Measurements from ENCODE around the gene GPC6.
"Not testable (repeated sequence)": the region's sequence is repeated elsewhere in the genome, so short reads cannot be mapped to it uniquely, and the experiment has no call there.

GPC6 gene

GRCh38 chr13:93450761-93451160, 224.2 kb downstream of the GPC6 start:
- DNase-seq: no peak

DNA sequence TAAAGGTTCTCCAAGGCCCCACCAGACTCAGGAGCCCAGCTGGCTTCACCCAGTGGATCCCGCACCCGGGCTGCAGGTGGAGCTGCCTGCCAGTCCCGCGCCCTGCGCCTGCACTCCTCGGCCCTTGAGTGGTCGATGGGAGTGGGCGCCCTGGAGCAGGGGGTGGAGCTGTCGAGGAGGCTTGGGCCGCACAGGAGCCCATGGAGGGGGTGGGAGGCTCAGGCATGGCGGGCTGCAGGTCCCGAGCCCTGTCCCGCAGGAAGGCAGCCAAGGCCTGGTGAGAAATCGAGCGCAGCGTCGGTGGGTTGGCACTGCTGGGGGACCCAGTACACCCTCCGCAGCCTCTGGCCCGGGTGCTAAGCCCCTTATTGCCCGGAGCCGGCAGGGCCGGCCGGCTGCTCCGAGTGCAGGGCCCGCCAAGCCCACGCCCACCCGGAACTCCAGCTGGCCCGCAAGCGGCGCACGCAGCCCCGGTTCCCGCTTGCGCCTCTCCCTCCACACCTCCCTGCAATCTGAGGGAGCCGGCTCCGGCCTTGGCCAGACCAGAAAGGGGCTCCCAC, 228.1 kb downstream of the GPC6 start:
- not testable (repeated sequence) for DNase-seq

GRCh38 chr13:93455861-93456260, 229.3 kb downstream of the GPC6 start:
- no peak for DNase-seq

- DNase-seq: no peak
Measured at GRCh38 chr13:93460005-93460404, 233.4 kb downstream of the GPC6 start.

- DNase-seq: no peak
Measured at GRCh38 chr13:93462151-93462550, 235.5 kb downstream of the GPC6 start.

DNA sequence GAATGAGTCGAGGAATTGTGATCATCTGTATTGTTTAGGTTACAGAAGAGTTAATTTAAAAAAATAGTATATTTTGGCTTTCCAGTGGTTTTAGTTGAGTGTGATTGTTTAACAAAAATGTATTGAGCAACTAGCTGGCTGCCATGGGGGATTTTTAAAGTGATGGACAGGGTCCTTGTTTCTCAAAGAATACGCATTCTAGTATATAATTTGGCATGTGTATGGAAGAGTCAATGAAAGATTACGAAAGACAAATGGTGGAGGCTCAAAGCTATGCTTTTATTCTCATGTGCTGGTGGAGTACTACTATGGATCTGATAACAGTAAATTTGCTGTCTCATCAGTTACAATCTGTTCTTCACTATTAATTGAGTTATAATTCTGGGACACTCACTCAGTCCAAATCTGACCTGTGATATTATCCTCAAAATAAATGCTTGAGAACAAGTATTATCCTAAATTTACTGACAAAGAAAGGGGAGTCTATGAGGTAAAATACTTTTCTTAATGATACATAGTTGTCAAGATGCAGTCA, 240.0 kb downstream of the GPC6 start:
- DNase-seq: no peak

DNA sequence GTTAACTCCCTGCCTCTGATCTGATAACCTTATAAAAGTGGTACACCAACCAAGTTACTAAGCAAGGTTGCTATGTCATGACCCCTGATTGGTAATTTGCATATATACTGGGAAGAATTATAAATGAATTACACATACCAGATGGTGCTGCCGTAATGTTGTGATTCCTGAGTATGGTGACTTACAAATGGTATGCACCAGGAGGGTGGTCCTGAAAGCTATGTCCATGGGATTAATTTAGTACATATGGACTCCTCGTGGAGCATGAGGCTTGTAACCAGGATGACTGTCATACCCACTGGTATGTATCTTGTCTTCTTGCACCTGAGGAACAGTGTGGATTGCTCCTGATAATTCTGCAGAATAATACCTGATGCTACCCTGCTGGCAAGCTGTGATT, 240.6 kb downstream of the GPC6 start:
- no peak for DNase-seq

- no peak for DNase-seq
Measured at GRCh38 chr13:93468433-93468832, 241.8 kb downstream of the GPC6 start.

DNA sequence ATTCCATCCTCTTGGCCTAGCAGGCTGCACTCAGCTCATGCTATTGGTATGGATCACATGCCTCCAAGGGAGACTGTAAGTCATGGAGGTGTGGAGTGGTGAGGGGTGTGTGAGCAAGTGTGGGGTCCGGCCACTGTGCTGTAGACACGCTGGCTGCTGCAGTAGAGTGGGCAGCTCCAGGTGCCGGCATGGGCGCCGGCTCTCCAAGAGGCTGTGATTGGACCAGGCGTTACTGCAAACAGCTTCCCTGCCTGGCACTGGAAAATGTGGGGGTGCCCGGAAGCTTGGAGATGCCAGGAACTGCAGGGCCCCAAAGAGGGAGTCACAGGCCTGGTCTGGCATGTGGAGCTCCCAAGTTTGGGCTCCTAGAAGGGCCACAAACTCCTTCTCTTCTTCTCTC, 245.7 kb downstream of the GPC6 start:
- DNase-seq: no peak

DNA sequence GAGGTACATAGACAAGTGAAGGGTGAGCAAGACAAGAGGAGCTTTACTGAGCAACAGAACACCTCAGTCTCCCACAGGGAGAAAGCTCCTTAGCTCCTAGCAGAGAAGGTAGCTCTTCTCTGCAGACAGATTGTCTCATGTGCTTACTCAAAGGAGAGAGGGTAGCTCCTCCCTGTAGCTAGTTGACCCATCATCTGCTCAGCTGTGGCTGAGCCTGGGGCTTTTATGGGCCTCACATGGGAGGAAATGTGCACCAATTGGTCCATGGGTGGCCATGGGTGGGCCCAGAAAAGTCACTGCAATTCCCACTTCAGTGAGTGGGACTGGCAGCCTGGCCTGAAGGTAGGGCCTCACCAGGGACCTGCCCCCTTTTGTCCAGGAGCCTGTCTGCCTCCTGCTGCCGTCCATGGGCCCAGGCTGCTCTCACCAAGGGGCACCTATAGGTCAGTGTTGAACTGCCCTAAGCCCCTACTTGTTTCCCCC, 246.2 kb downstream of the GPC6 start:
- no peak for DNase-seq

DNA sequence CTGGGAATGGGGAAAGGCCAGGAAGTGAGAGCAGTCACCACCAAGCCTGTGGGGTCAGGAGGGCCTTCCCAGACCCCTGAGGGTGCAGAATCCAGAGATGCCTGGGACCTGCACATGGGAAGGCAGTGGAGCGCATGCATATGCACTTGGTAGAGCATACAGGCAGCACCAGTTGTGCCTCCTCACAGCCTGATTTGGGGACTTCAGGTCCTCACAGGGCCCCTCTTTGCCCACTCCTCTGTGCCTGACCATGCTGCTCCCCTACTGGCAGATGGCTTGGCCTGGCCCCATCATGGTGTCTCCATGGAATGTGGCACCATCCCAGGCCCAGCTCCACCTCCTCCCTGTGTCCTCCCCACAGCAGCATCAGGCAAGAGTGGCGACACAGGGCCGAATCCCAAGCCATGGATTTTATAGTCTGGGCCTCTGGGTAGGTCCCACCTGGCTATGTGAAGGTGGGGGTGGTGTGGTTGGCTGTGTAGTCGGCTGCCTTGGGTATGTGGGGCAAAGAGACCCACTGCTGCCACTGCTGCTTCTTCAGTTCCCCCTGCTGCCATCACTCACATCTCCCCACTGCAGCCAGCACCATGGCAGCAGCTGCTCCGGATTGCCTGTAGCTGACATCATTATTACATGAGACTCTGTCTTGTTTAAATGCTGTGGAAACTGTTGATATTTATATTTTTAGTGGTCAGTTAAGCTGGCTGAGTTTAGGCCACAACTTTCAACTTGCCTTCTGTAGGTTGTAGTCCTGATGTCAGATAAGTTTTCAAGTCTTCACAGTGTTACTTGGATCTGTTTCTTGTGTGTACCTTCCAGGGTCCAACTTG, 247.0 kb downstream of the GPC6 start:
- no peak for DNase-seq

DNA sequence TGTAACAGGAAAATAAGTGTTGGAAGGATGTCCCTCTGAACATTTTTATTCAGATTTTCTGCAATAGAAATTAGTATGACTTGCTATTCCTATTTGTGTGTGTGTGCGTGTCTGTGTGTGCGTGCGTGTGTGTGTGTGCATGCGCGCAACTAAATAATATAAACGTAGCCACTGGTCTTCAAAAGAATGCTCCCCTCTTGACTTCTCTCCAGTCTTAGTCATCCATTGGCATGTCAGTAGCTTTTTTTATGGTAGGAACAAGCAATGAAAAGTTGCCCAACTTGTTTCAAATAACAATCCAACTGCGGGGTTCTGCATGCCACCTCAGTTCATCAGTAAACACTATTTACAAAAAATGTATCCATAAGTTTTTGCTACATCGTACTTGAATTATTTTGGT, 249.6 kb downstream of the GPC6 start:
- DNase-seq: no peak

DNA sequence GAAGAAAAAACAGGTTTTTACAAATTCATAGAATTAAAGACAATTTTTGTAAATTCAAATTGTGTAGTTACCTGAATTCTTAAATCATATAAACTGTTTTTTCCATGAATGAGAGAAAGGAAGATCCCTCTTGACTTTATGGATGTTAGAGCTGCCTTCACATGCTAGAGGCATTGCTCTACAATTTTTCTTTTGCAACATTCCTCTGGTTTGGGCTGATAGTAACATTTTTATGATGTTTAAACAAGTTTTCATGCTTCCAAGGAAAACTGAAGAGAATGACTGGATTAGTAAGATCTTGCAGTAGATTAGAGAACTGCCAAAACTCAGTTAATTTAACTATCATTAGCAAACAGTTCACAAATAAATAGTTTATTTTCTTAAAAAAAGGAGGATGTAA, 250.6 kb downstream of the GPC6 start:
- DNase-seq: no peak

DNA sequence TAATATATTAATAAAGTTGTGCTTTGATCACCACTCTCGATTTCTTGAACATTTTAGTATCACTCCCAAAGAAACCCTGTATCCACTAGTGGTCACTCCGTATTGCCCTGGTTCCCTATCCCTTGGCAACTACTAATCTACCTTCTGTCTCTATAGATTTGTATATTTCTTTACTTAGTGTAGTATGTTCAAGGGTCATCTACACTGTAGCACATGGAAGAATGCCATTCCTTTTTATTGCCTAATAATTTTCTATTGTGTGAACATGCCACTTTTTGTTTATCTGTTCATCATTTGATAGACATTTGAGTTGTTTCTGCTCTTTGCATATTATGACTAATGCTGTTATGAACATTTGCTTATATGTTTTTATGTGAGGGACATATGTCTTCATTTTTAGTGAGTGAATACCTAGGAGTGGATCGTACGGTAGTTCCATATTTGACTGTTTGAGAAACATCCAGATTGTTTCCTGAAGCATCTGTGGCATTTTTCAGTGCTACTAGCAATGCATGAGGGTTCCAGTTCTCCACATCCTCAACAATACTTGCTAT, 254.0 kb downstream of the GPC6 start:
- DNase-seq: no peak

GRCh38 chr13:93496117-93496516, 269.5 kb downstream of the GPC6 start:
- not testable (repeated sequence) for DNase-seq

- DNase-seq: no peak
Measured at GRCh38 chr13:93496985-93497673, 270.5 kb downstream of the GPC6 start.

- no peak for DNase-seq
Measured at GRCh38 chr13:93499991-93500390, 273.4 kb downstream of the GPC6 start.

DNA sequence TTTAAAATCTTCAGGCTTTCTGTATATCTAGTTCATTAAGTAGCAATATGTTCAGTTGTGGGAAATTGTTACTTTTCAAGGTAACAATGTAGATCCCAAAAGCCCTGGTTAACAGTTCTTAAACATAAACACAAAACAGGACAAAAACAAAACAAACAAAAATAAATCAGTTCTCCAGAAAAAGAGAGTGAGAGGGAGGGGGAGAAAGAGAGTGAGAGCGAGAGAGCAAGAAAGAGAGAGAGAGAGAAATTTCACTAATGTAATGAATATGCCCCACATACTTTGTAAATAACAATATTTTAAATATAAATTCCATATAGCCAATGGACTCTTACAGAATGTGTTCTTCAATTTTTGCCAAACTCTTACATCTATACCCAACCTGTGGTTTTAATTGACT, 275.5 kb downstream of the GPC6 start:
- no peak for DNase-seq

GRCh38 chr13:93502987-93503615, 276.5 kb downstream of the GPC6 start:
- no peak for DNase-seq

- no peak for DNase-seq
Measured at GRCh38 chr13:93505104-93505952, 278.7 kb downstream of the GPC6 start.

DNA sequence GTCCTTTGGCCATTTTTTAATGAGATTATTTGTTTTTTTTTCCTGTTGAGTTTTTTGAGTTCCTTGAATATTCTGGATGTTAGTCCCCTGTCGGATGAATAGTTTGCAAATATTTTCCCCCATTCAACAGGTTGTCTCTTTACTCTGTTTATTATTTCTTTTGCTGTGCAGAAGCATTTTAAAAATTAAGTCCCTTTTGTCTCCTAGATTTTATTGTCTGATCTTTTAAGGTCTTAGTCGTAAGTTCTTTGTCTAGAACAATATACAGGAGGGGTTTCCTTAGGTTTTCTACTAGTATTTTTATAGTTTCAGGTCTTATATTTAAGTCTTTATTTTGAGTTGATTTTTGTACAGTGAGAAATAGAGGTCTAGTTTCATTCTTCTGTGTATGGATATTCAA, 284.4 kb downstream of the GPC6 start:
- DNase-seq: no peak

- DNase-seq: no peak
Measured at GRCh38 chr13:93515267-93515666, 288.7 kb downstream of the GPC6 start.

Measured in inflammatory macrophage treated with lipopolysaccharide for 4 hours (primary cell).